NCI-H526 (cell line): ENCODE data around the gene SORBS2.
"Not testable (repeated sequence)": the region's sequence is repeated elsewhere in the genome, so short reads cannot be mapped to it uniquely, and the experiment has no call there.

ENCODE experiments used
- DNase-seq, 2 experiments: peaks; one replicate each; lab custom pipeline; 2025; lab: John Stamatoyannopoulos, UW

Gene SORBS2

GRCh38 chr4:185711726-185712125 lies 100.3 kb downstream of the SORBS2 start:
- no peak for DNase-seq

- no peak for DNase-seq
Observed at GRCh38 chr4:185710487-185710995, 101.5 kb downstream of the SORBS2 start.

GRCh38 chr4:185709802-185710486 lies 102.0 kb downstream of the SORBS2 start:
- no peak for DNase-seq

GRCh38 chr4:185708348-185708747 lies 103.6 kb downstream of the SORBS2 start:
- DNase-seq, result no peak

- DNase-seq, result not testable (repeated sequence)
Observed at GRCh38 chr4:185707622-185708021, 104.4 kb downstream of the SORBS2 start.

- DNase-seq, result no peak
Observed at GRCh38 chr4:185702147-185702663, 109.8 kb downstream of the SORBS2 start.

GRCh38 chr4:185700630-185701029 lies 111.4 kb downstream of the SORBS2 start:
- no peak for DNase-seq

GRCh38 chr4:185700048-185700447 lies 111.9 kb downstream of the SORBS2 start:
- DNase-seq, result no peak

- DNase-seq, result no peak
Observed at GRCh38 chr4:185697488-185697887, 114.5 kb downstream of the SORBS2 start.

- DNase-seq, result no peak
Observed at GRCh38 chr4:185695743-185696142, 116.3 kb downstream of the SORBS2 start.

- DNase-seq, result no peak
Observed at GRCh38 chr4:185693548-185694215, 118.3 kb downstream of the SORBS2 start.

- no peak for DNase-seq
Observed at GRCh38 chr4:185689407-185689806, 122.6 kb downstream of the SORBS2 start.

GRCh38 chr4:185685804-185686203 lies 126.2 kb downstream of the SORBS2 start:
- DNase-seq, result no peak

GRCh38 chr4:185683896-185684295 lies 128.1 kb downstream of the SORBS2 start:
- no peak for DNase-seq

- DNase-seq, result no peak
Observed at GRCh38 chr4:185683222-185683621, 128.8 kb downstream of the SORBS2 start.

- no peak for DNase-seq
Observed at GRCh38 chr4:185682236-185682635, 129.8 kb downstream of the SORBS2 start.

GRCh38 chr4:185681604-185682003 lies 130.4 kb downstream of the SORBS2 start:
- no peak for DNase-seq

- no peak for DNase-seq
Observed at GRCh38 chr4:185680617-185681016, 131.4 kb downstream of the SORBS2 start.

- DNase-seq, result no peak
Observed at GRCh38 chr4:185679523-185679922, 132.5 kb downstream of the SORBS2 start.

GRCh38 chr4:185677637-185678314 lies 134.2 kb downstream of the SORBS2 start:
- no peak for DNase-seq

GRCh38 chr4:185672618-185673017 lies 139.4 kb downstream of the SORBS2 start:
- no peak for DNase-seq

GRCh38 chr4:185672151-185672550 lies 139.8 kb downstream of the SORBS2 start:
- no peak for DNase-seq

GRCh38 chr4:185671496-185671895 lies 140.5 kb downstream of the SORBS2 start:
- no peak for DNase-seq
